HG03469 (cell line): Measurements from ENCODE around the gene EIF3K.

Experiments used
- ATAC-seq: cut with Tn5 transposase; IDR thresholded peaks from one replicate; pipeline ENCODE4 v1.9.1; 2021; ENCODE audit warnings: mild to moderate bottlenecking, moderate library complexity, moderate number of reproducible peaks; ENCODE audit not compliant: unreplicated experiment

EIF3K gene

GRCh38 chr19:38665219-38665931 is 46.4 kb downstream of the EIF3K start:
- ATAC-seq: no peak

GRCh38 chr19:38665950-38666662 is 47.1 kb downstream of the EIF3K start:
- no peak for ATAC-seq

GRCh38 chr19:38666663-38667511 is 47.9 kb downstream of the EIF3K start:
- no peak for ATAC-seq

GRCh38 chr19:38667661-38668171 is 48.7 kb downstream of the EIF3K start:
- no peak for ATAC-seq

- no peak for ATAC-seq
Observed at GRCh38 chr19:38669552-38669951, 50.6 kb downstream of the EIF3K start.

- no peak for ATAC-seq
Observed at GRCh38 chr19:38670921-38671398, 52.0 kb downstream of the EIF3K start.

- no peak for ATAC-seq
Observed at GRCh38 chr19:38671654-38672053, 52.7 kb downstream of the EIF3K start.

- ATAC-seq: no peak
Observed at GRCh38 chr19:38673030-38673429, 54.0 kb downstream of the EIF3K start.

- ATAC-seq: no peak
Observed at GRCh38 chr19:38674388-38675171, 55.6 kb downstream of the EIF3K start.

- no peak for ATAC-seq
Observed at GRCh38 chr19:38675611-38676010, 56.6 kb downstream of the EIF3K start.

- no peak for ATAC-seq
Observed at GRCh38 chr19:38676023-38676877, 57.3 kb downstream of the EIF3K start.

- no peak for ATAC-seq
Observed at GRCh38 chr19:38676878-38677646, 58.1 kb downstream of the EIF3K start.

GRCh38 chr19:38678217-38678890 is 59.4 kb downstream of the EIF3K start:
- no peak for ATAC-seq

GRCh38 chr19:38678891-38679494 is 60.0 kb downstream of the EIF3K start:
- ATAC-seq: no peak

- no peak for ATAC-seq
Observed at GRCh38 chr19:38679839-38680238, 60.9 kb downstream of the EIF3K start.

- no peak for ATAC-seq
Observed at GRCh38 chr19:38682195-38682867, 63.3 kb downstream of the EIF3K start.

- ATAC-seq: no peak
Observed at GRCh38 chr19:38682872-38683392, 63.9 kb downstream of the EIF3K start.
